Hematopoietic multipotent progenitor cell treated with erythropoietin and hydrocortisone succinate and interleukin-3 and kit ligand, for 8 days (in vitro differentiated cells): Measurements from ENCODE around the gene USP6NL.
A peak's percentile ranks its signal among the peaks of the same experiment; 100 is the strongest.

Experiments
- DNase-seq: peaks from one replicate; pipeline ENCODE4 v3.0.0-alpha.2; 2015

Gene USP6NL

GRCh38 chr10:11615396-11615795 lies 3.9 kb upstream of the USP6NL start:
- DNase-seq: no peak

GRCh38 chr10:11612021-11613001 lies 861 bp upstream of the USP6NL start:
- DNase-seq: peak; percentile 100

- peak; percentile 40 for DNase-seq
Measured at GRCh38 chr10:11610826-11611247, 613 bp downstream of the USP6NL start.

GRCh38 chr10:11610166-11610825 lies 1.2 kb downstream of the USP6NL start:
- DNase-seq: peak; percentile 25

- DNase-seq: peak; percentile 28
Measured at GRCh38 chr10:11609492-11610093, 1.9 kb downstream of the USP6NL start.

GRCh38 chr10:11609052-11609451 lies 2.4 kb downstream of the USP6NL start:
- DNase-seq: no peak

GRCh38 chr10:11608159-11609013 lies 3.1 kb downstream of the USP6NL start:
- DNase-seq: peak; percentile 60

- DNase-seq: peak; percentile 33
Measured at GRCh38 chr10:11605807-11606408, 5.5 kb downstream of the USP6NL start.

- DNase-seq: peak; percentile 38
Measured at GRCh38 chr10:11604865-11605650, 6.4 kb downstream of the USP6NL start.

- DNase-seq: no peak
Measured at GRCh38 chr10:11603741-11604140, 7.7 kb downstream of the USP6NL start.

GRCh38 chr10:11602919-11603523 lies 8.4 kb downstream of the USP6NL start:
- DNase-seq: peak; percentile 85

GRCh38 chr10:11602358-11602757 lies 9.1 kb downstream of the USP6NL start:
- no peak for DNase-seq

GRCh38 chr10:11601670-11602069 lies 9.8 kb downstream of the USP6NL start:
- DNase-seq: peak; percentile 68

- no peak for DNase-seq
Measured at GRCh38 chr10:11600280-11600679, 11.2 kb downstream of the USP6NL start.

- no peak for DNase-seq
Measured at GRCh38 chr10:11598712-11599397, 12.6 kb downstream of the USP6NL start.

- DNase-seq: no peak
Measured at GRCh38 chr10:11597470-11597869, 14.0 kb downstream of the USP6NL start.

- no peak for DNase-seq
Measured at GRCh38 chr10:11595395-11595692, 16.1 kb downstream of the USP6NL start.

- DNase-seq: no peak
Measured at GRCh38 chr10:11594589-11595394, 16.7 kb downstream of the USP6NL start.

GRCh38 chr10:11593612-11594011 lies 17.8 kb downstream of the USP6NL start:
- peak; percentile 40 for DNase-seq

- no peak for DNase-seq
Measured at GRCh38 chr10:11589738-11590137, 21.7 kb downstream of the USP6NL start.
